ENCODE measurements around the gene OLFM1.

GRCh38 chr9:135088348-135088978, 995 bp downstream of the OLFM1 start:
- TF ChIP-seq CTCF (IDR thresholded peaks at IDR 0.05) (no peak), POLR2A (IDR thresholded peaks at IDR 0.05) (no peak)

Data from lower leg skin (tissue), 3 donors.